ENCODE data around the gene LYRM2. TPM values are rescaled to one million over a fixed set of nuclear protein-coding genes. Genes with fewer than 3 reads are reported as not detected.

The LYRM2 gene
- total RNA-seq, 3 donors from 2014 or later: 29.1 to 32.8 (median 29.7) TPM

DNA sequence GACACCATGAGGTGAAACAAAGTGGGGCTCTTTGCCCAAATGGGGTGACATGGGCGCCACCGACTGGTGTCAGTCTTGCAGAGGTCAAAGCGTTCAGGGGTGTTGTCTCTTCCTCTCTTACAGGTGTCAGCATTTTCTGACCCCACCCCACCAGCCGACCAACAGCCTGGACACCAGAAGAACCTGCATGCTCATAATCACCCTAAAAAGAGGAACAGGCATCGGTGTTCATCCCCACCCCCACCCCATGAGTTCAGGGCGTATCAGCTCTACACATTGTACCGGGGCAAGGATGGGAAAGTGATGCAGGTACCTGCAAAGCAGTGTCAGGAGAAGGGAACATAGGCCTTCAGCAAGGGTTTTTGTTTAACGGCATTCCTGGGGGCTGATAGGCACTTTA lies 14.8 kb downstream of the LYRM2 start:
- Mint-ChIP-seq H3K4me3 (no peak overlapping the region), H3K4me1 (ENCODE audit: low read depth) (no peaks in the 10 kb centered on the region), H3K27me3 (ENCODE audit: low read depth) (no peaks in the 10 kb centered on the region), H3K36me3 (ENCODE audit: insufficient read depth) (peaks cover 10% of the 10 kb centered on the region), H3K9me3 (no peaks in the 10 kb centered on the region)
- DNase-seq (no peak), ATAC-seq (no peak)

DNA sequence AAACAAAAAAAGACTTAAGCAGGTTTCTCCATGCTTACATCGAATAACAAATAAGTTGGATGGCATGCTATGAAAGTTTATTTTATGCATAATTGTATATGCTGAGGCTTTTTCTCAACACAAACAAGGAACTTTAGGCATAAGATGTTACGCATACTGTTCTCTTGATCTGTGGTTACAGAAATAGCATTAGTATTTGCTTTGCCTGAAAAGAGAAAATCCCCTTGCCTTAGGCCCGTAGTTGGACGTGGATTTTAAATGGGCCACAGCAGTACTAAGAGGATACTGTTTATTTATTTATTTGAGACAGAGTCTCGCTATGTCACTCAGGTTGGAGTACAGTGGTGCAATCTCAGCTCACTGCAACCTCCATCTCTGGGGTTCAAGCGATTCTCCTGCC lies 19.0 kb downstream of the LYRM2 start:
- Mint-ChIP-seq H3K4me3 (no peak overlapping the region), H3K27me3 (ENCODE audit: low read depth) (no peaks in the 10 kb centered on the region), H3K36me3 (ENCODE audit: insufficient read depth) (peaks cover 6% of the 10 kb centered on the region), H3K4me1 (ENCODE audit: low read depth) (no peaks in the 10 kb centered on the region), H3K9me3 (no peaks in the 10 kb centered on the region)
- ATAC-seq (no peak), DNase-seq (no peak)

DNA sequence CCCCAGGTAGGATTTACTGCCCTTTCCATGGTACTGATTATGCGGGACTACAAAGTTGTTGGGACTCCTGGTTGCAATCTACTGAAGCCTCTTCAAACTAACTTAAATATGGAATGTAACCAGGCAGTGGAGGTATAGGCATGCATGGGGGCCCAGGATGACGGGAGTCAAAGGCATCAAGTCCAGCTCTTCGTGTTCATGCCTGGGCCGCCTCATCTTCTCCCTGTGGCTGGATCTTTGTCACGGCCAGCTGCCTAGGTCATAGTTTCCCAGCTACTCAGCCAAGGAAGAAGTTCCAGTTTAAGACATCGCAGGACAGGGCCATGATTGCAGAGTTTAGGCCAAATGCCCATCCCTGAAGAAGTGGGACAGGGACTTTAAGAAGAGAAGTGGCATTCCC lies 20.5 kb downstream of the LYRM2 start:
- Mint-ChIP-seq H3K4me3 (no peak overlapping the region), H3K36me3 (ENCODE audit: insufficient read depth) (peaks cover 6% of the 10 kb centered on the region), H3K27me3 (ENCODE audit: low read depth) (no peaks in the 10 kb centered on the region), H3K4me1 (ENCODE audit: low read depth) (no peaks in the 10 kb centered on the region), H3K9me3 (no peaks in the 10 kb centered on the region)
- DNase-seq: no peak
- ATAC-seq: no peak

DNA sequence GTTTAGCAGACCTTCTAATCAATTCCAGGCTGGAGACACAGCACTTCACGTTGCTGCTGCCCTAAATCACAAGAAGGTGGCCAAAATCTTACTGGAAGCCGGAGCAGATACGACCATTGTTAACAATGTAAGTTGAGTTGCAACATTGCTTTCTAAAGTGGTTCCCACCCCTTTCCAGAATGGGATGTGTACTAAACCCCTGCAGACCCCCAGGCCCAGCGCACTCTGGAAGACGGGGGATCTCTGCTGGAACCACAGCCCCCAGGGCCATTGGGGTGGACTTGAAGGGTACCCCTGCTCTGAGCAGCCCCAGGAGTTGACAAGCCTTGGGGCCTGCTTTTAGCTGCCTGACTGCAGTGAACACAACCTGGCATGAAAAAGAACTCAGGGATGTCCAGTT lies 22.0 kb downstream of the LYRM2 start:
- Mint-ChIP-seq H3K36me3 (ENCODE audit: insufficient read depth) (peaks cover 6% of the 10 kb centered on the region), H3K4me1 (ENCODE audit: low read depth) (no peaks in the 10 kb centered on the region)

DNA sequence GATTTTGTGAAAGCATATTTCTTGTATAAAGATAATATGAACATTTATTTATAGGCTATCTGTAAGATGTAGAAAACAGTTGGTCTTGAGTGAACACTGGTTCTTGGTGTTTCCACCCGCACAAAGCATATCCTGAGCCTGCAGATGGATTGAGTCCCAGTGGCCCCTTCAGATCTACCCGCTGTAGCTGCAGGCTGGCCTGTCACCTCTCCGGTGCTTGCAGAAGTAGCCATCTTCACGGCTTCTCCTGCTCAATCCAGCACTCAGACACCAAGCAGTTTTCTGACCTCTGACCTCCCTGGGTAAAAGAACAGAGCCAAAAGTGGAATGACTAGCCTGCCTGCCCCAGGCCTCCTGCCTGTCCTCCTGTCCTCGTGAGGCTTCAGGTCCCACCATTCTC lies 22.7 kb downstream of the LYRM2 start:
- no peaks in the 10 kb centered on the region for H3K27me3 Mint-ChIP-seq (ENCODE audit: low read depth)
- peaks cover 4% of the 10 kb centered on the region for H3K36me3 Mint-ChIP-seq (ENCODE audit: insufficient read depth)
- no peaks in the 10 kb centered on the region for H3K9me3 Mint-ChIP-seq
- DNase-seq (no peak), ATAC-seq (no peak)
- no peak overlapping the region for H3K4me3 Mint-ChIP-seq
- no peaks in the 10 kb centered on the region for H3K4me1 Mint-ChIP-seq (ENCODE audit: low read depth)

More for the DNA sequence above, 22.0 kb downstream of the LYRM2 start:
- no peaks in the 10 kb centered on the region for H3K9me3 Mint-ChIP-seq
- DNase-seq (no peak), ATAC-seq (no peak)
- no peaks in the 10 kb centered on the region for H3K27me3 Mint-ChIP-seq (ENCODE audit: low read depth)
- no peak overlapping the region for H3K4me3 Mint-ChIP-seq

DNA sequence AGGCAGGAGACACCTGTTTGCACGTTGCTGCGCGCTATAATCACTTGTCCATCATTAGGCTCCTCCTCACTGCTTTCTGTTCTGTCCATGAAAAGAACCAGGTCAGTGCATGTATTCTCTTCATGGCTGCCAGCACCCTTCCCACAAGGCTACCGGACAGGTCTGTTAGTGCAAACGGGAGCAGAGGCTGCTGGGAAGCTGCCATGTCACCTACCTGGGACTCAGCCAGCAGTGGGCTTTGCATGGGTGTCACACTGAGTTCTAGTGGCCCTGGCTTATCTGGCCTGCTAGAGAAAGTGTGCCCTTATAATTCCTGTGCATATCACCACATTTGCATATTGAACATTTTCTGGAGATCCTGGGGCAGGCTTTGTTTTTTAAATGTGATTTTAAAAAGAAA lies 24.8 kb downstream of the LYRM2 start:
- no peak overlapping the region for H3K4me3 Mint-ChIP-seq
- peaks cover 2% of the 10 kb centered on the region for H3K36me3 Mint-ChIP-seq (ENCODE audit: insufficient read depth)
- ATAC-seq: no peak
- no peak for DNase-seq
- H3K4me1 Mint-ChIP-seq (ENCODE audit: low read depth): peaks cover 2% of the 10 kb centered on the region
- no peaks in the 10 kb centered on the region for H3K9me3 Mint-ChIP-seq
- no peaks in the 10 kb centered on the region for H3K27me3 Mint-ChIP-seq (ENCODE audit: low read depth)

DNA sequence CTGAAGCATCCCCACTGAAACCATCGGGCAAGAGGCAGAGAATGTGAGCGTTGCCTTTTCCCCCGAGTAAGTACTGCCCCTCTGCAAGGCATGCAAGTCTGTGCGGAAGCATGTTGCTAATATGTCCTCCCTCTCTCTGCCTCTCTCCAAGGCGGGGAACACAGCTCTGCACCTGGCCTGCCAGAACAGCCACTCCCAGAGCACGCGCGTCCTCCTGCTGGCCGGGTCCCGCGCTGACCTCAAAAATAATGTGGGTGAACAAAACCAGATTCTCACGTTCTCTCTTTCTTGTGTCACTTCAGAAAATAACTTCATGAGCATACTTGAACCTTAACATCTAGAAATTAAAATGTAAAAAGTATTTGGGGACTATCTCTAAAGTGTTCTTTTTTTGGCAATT lies 26.4 kb downstream of the LYRM2 start:
- Mint-ChIP-seq H3K4me3 (no peak overlapping the region), H3K27me3 (ENCODE audit: low read depth) (no peaks in the 10 kb centered on the region), H3K4me1 (ENCODE audit: low read depth) (peaks cover 2% of the 10 kb centered on the region), H3K9me3 (no peaks in the 10 kb centered on the region), H3K36me3 (ENCODE audit: insufficient read depth) (peaks cover 2% of the 10 kb centered on the region)
- ATAC-seq (no peak), DNase-seq (no peak)

DNA sequence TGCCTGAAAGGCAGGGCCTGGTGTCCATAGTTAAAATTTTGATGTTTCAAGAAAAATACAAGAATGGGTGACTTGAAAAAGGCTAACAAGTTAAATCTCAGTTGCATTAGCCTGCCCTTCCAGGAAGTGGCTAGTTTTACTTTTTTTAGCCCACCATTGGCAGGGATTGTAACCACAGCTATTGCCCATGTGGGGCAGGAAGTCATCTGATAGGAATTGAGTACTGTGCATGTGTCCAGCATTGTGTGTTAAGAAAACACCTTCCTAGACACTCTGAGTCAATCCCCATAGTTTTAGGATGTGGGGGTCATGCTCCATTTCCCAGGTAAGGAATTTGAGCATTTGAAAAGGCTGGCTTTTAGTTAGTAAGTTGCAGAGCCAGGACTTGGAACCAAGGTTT lies 26.9 kb downstream of the LYRM2 start:
- Mint-ChIP-seq H3K9me3 (no peaks in the 10 kb centered on the region), H3K27me3 (ENCODE audit: low read depth) (no peaks in the 10 kb centered on the region), H3K36me3 (ENCODE audit: insufficient read depth) (peaks cover 2% of the 10 kb centered on the region), H3K4me3 (no peak overlapping the region), H3K4me1 (ENCODE audit: low read depth) (peaks cover 2% of the 10 kb centered on the region)
- no peak for ATAC-seq
- no peak for DNase-seq

DNA sequence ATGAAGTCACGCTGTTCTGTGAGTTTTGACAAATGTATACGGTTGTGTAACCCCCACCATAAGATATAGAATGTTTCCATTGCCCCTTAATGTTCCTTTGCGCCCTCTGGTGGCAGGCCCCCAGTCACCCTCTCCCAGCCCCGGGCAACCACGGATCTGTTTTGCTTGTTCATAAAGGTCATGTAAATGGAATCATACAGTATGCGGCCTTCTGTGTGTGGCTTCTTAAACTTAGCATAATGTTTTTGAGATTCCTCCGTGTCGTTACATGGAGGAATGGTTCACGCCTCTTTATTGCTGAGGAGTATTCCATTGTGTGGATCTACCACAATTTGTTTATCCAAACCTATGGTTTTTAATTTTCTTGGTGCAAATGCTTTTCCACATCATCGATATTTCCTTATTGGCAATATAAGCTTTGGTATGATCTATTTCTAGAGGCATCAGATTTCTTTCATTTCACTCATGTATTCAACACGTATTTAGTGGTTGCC lies 28.4 kb downstream of the LYRM2 start:
- Mint-ChIP-seq H3K36me3 (ENCODE audit: insufficient read depth) (peaks cover 2% of the 10 kb centered on the region), H3K27me3 (ENCODE audit: low read depth) (no peaks in the 10 kb centered on the region), H3K9me3 (no peaks in the 10 kb centered on the region), H3K4me3 (no peak overlapping the region), H3K4me1 (ENCODE audit: low read depth) (peaks cover 2% of the 10 kb centered on the region)
- peak; percentile 79 to 86 for ATAC-seq
- DNase-seq: peak; percentile 81

DNA sequence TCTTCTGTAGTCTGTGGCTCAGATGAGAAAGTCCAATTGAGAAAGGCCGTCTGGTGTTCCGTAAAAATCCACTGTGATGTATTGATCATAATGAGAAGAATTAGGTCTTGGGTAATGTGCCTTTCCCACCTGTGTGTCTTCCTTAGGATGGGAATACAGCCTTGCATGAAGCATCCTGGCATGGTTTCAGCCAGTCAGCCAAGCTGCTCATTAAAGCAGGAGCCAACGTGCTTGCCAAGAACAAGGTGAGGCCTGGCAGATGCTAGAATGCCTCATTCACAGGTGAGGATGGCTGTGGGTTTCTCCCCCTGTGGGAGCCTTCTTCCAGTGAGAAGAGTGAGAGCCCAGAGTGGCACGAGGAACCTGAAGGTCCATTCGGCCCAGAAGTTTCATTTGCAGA lies 32.7 kb downstream of the LYRM2 start:
- ATAC-seq (no peak), DNase-seq (no peak)
- no peak overlapping the region for H3K4me3 Mint-ChIP-seq
- H3K9me3 Mint-ChIP-seq: no peaks in the 10 kb centered on the region
- H3K36me3 Mint-ChIP-seq (ENCODE audit: insufficient read depth): no peaks in the 10 kb centered on the region
- H3K27me3 Mint-ChIP-seq (ENCODE audit: low read depth): no peaks in the 10 kb centered on the region
- peaks cover 2% of the 10 kb centered on the region for H3K4me1 Mint-ChIP-seq (ENCODE audit: low read depth)

DNA sequence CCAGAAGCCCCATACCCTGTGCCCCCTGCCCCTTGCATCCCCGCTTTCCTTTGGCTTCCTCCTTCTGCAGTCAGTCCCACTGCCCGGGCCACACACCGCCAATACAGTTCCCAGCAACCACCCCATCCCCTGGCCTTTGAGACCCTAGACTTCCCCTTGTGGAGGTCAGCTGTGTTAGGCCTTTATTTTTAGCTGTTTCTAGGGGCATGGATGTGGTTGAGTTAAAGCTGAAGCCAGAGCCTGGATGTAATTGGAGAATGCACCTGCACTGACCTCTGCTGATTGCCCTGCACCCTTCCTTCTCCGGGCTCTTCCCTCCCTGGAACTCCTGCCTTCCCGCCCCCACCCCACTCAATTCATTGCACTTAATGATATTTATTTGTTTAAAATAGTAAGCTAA lies 33.9 kb downstream of the LYRM2 start:
- Mint-ChIP-seq H3K9me3 (no peaks in the 10 kb centered on the region), H3K36me3 (ENCODE audit: insufficient read depth) (no peaks in the 10 kb centered on the region), H3K4me3 (no peak overlapping the region), H3K27me3 (ENCODE audit: low read depth) (no peaks in the 10 kb centered on the region), H3K4me1 (ENCODE audit: low read depth) (no peaks in the 10 kb centered on the region)
- DNase-seq (no peak), ATAC-seq (no peak)

DNA sequence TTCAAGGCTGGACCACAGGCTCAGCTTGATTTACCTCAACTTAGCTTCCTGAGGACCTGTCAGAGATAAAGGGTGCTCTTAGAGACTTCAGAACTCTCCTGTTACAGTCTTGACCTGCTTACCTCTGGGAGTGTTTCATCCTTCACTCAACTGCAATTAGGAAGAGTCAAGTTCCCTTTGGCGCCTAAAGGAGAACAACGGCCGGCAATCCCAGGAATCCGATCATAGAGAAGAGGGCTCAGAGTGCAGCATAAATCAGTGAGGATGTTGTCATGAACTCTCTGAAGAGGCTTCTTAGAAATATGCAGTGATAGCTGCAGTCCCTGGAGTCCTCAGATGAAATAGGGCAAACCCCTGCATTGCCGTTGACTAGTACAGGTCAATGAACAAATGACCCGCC lies 36.4 kb downstream of the LYRM2 start:
- Mint-ChIP-seq H3K4me1 (ENCODE audit: low read depth) (peaks cover 3% of the 10 kb centered on the region), H3K27me3 (ENCODE audit: low read depth) (no peaks in the 10 kb centered on the region), H3K4me3 (no peak overlapping the region), H3K36me3 (ENCODE audit: insufficient read depth) (peaks cover 5% of the 10 kb centered on the region), H3K9me3 (peaks cover 5% of the 10 kb centered on the region)
- DNase-seq (no peak), ATAC-seq (no peak)

DNA sequence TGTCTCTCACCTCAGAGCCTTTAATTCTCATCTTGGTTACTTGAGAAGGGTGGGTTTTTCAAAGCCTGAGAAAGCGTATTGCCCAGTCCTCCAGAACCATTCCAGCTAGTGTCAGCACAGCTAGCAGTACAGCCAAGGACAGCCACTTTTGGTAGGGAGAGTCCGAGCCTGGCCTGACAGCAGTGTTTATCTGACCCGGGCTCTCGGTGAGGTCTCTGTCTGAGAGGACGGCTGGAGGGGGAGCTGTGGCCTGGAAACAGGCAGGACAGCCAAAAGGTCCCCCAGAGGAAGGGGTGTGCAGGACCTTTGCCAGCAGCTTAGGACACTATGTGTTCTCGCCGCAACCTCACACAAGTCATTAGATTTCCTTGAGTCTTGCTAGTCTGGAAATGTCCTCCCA lies 38.8 kb downstream of the LYRM2 start:
- Mint-ChIP-seq H3K4me3 (no peak overlapping the region), H3K4me1 (ENCODE audit: low read depth) (peaks cover 17% of the 10 kb centered on the region), H3K36me3 (ENCODE audit: insufficient read depth) (peaks cover 5% of the 10 kb centered on the region), H3K9me3 (peaks cover 5% of the 10 kb centered on the region), H3K27me3 (ENCODE audit: low read depth) (no peaks in the 10 kb centered on the region)
- ATAC-seq (no peak), DNase-seq (no peak)

DNA sequence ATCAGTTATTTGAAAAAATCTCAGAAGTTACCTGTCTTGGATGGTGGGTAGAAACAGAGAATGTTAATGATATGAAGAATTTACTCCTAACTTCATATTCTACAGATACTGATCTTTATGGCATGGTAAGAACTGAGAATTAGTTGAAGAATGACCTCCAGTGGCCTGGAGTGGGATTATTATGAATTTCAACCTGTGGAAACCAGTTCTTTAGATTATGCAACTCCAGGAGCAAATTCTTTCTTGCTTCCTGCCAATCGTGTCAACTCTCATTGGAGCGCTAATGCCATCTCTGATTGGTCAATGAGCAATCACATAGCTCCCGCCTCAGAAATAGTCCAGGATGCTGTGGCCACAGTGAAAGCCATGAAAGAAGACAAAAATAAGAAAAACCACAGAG lies 40.6 kb downstream of the LYRM2 start:
- ATAC-seq: no peak
- no peaks in the 10 kb centered on the region for H3K27me3 Mint-ChIP-seq (ENCODE audit: low read depth)

DNA sequence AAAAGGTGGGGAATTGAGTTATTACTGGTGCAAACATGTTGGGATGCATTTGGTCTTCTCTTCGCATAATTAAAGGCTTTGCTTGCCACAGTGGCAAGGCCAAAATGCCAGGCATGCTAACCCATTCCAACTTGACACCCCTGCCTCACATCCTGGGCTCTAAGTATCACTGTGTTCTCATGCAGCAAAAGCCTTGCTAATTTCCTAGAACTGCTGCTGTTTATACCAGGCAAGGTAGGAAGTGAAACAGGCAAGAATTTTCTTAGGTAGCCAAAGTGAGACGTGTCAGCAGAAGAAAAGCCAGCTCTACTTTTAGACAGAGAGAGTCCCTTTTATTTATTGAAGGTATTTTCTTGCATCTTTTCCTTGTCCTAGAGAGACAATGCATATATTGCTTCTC lies 41.2 kb downstream of the LYRM2 start:
- ATAC-seq: no peak
- peaks cover 5% of the 10 kb centered on the region for H3K36me3 Mint-ChIP-seq (ENCODE audit: insufficient read depth)
- peaks cover 17% of the 10 kb centered on the region for H3K4me1 Mint-ChIP-seq (ENCODE audit: low read depth)
- H3K4me3 Mint-ChIP-seq: no peak overlapping the region
- H3K27me3 Mint-ChIP-seq (ENCODE audit: low read depth): no peaks in the 10 kb centered on the region
- DNase-seq: no peak
- peaks cover 5% of the 10 kb centered on the region for H3K9me3 Mint-ChIP-seq

More for the DNA sequence above, 40.6 kb downstream of the LYRM2 start:
- Mint-ChIP-seq H3K36me3 (ENCODE audit: insufficient read depth) (peaks cover 5% of the 10 kb centered on the region), H3K4me1 (ENCODE audit: low read depth) (peaks cover 17% of the 10 kb centered on the region), H3K4me3 (no peak overlapping the region), H3K9me3 (peaks cover 5% of the 10 kb centered on the region)
- no peak for DNase-seq

DNA sequence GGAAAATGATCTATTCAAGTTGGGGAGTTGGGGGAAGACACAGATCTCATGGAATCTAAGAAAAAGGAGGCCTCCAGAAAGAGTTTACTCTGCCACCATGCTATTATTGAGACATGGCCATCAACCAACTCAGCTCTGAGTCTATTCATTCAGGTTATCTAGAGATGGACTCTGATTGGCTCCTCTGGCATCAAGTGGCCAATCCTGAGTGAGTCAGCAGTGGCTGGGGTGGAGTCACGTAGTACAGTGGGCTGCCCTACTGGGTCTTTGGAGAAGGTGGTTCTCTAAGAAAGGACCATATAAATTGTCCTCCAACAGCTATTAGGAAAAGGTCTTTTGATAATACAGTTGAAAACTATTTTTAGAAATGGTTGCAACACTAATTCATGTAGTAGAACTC lies 42.1 kb downstream of the LYRM2 start:
- Mint-ChIP-seq H3K27me3 (ENCODE audit: low read depth) (no peaks in the 10 kb centered on the region), H3K9me3 (peaks cover 5% of the 10 kb centered on the region), H3K4me1 (ENCODE audit: low read depth) (peaks cover 17% of the 10 kb centered on the region), H3K36me3 (ENCODE audit: insufficient read depth) (peaks cover 5% of the 10 kb centered on the region), H3K4me3 (no peak overlapping the region)
- DNase-seq: no peak
- ATAC-seq: no peak

Data from activated T-cell treated with anti-CD3 and anti-CD28 coated beads, Interleukin-2, amount 50 U/mL, for 4 hours (primary cell).